Lower leg skin (tissue), 3 donors: Measurements from ENCODE around the gene TFAP2C.

Experiments
- CTCF ChIP-seq, 3 donors: fragments of 450-650 bp; IDR thresholded peaks; one replicate each; pipeline ENCODE4 v1.5.1; 2016; ENCODE audit warnings: antibody characterized with exemption in 3 of 3, mild to moderate bottlenecking in 3 of 3, moderate library complexity in 2 of 3
- POLR2A ChIP-seq, 2 donors: fragments of 450-650 bp; IDR thresholded peaks; one replicate each; pipeline ENCODE4 v1.6.1; 2016 to 2017; ENCODE audit warnings: antibody characterized with exemption in 2 of 2, mild to moderate bottlenecking in 1 of 2, moderate library complexity in 1 of 2

- no peak for TF ChIP-seq CTCF (IDR thresholded peaks at IDR 0.05)
- no peak for TF ChIP-seq POLR2A (IDR thresholded peaks at IDR 0.05)
Observed at GRCh38 chr20:56631990-56632327, 2.9 kb downstream of the TFAP2C start.
